ENCODE measurements around the gene TPPP2. TPM values are rescaled to one million over a fixed set of nuclear protein-coding genes. Genes with fewer than 3 reads are reported as not detected.
"Not testable (repeated sequence)": the region's sequence is repeated elsewhere in the genome, so short reads cannot be mapped to it uniquely, and the experiment has no call there.

The TPPP2 gene
- polyA plus RNA-seq, 1 donor: 0.16 TPM

- DNase-seq: no peak
Observed at GRCh38 chr14:21037156-21037555, 7.1 kb downstream of the TPPP2 start.

GRCh38 chr14:21038441-21039422, 8.7 kb downstream of the TPPP2 start:
- DNase-seq: peak; percentile 72 to 87
- Histone ChIP-seq H3K4me3 (ENCODE audit: low read length) (no peak overlapping the region), H3K27ac (ENCODE audit: low read length) (peak overlapping the region; percentile 48), H3K36me3 (ENCODE audit: control insufficient read depth, insufficient read depth, low read length) (no peaks in the 10 kb centered on the region), H3K27me3 (ENCODE audit: control insufficient read depth, insufficient read depth, low read length) (no peaks in the 10 kb centered on the region), H3K9me3 (ENCODE audit: control insufficient read depth, low read depth, low read length) (no peaks in the 10 kb centered on the region), H3K4me1 (ENCODE audit: control insufficient read depth, insufficient read depth, low read length) (peaks cover 37% of the 10 kb centered on the region)
- WGBS (ENCODE audit: insufficient coverage, low lambda C conversion rate): 13% methylated on average over 1 of the region's 10 CpGs

More at GRCh38 chr14:21037156-21037555, 7.1 kb downstream of the TPPP2 start:
- Histone ChIP-seq H3K27ac (ENCODE audit: low read length) (no peak overlapping the region), H3K4me1 (ENCODE audit: control insufficient read depth, insufficient read depth, low read length) (peaks cover 31% of the 10 kb centered on the region), H3K4me3 (ENCODE audit: low read length) (no peak overlapping the region), H3K36me3 (ENCODE audit: control insufficient read depth, insufficient read depth, low read length) (no peaks in the 10 kb centered on the region), H3K9me3 (ENCODE audit: control insufficient read depth, low read depth, low read length) (no peaks in the 10 kb centered on the region), H3K27me3 (ENCODE audit: control insufficient read depth, insufficient read depth, low read length) (no peaks in the 10 kb centered on the region)
- WGBS (ENCODE audit: insufficient coverage, low lambda C conversion rate): no CpG with 5 or more reads among the region's 3 CpGs

GRCh38 chr14:21039585-21040369, 9.8 kb downstream of the TPPP2 start:
- Histone ChIP-seq H3K27ac (ENCODE audit: low read length) (peak overlapping the region; percentile 48), H3K27me3 (ENCODE audit: control insufficient read depth, insufficient read depth, low read length) (no peaks in the 10 kb centered on the region), H3K36me3 (ENCODE audit: control insufficient read depth, insufficient read depth, low read length) (no peaks in the 10 kb centered on the region), H3K9me3 (ENCODE audit: control insufficient read depth, low read depth, low read length) (no peaks in the 10 kb centered on the region), H3K4me3 (ENCODE audit: low read length) (no peak overlapping the region), H3K4me1 (ENCODE audit: control insufficient read depth, insufficient read depth, low read length) (peaks cover 40% of the 10 kb centered on the region)
- 95% methylated on average over 3 of the region's 8 CpGs for WGBS (ENCODE audit: insufficient coverage, low lambda C conversion rate)
- DNase-seq: peak; percentile 50 to 75

GRCh38 chr14:21040370-21040925, 10.4 kb downstream of the TPPP2 start:
- Histone ChIP-seq H3K4me3 (ENCODE audit: low read length) (no peak overlapping the region), H3K9me3 (ENCODE audit: control insufficient read depth, low read depth, low read length) (no peaks in the 10 kb centered on the region), H3K27me3 (ENCODE audit: control insufficient read depth, insufficient read depth, low read length) (no peaks in the 10 kb centered on the region), H3K27ac (ENCODE audit: low read length) (no peak overlapping the region), H3K4me1 (ENCODE audit: control insufficient read depth, insufficient read depth, low read length) (peaks cover 40% of the 10 kb centered on the region), H3K36me3 (ENCODE audit: control insufficient read depth, insufficient read depth, low read length) (no peaks in the 10 kb centered on the region)
- no peak for DNase-seq
- 100% methylated on average over 3 of the region's 8 CpGs for WGBS (ENCODE audit: insufficient coverage, low lambda C conversion rate)

GRCh38 chr14:21040941-21041340, 10.9 kb downstream of the TPPP2 start:
- no CpG with 5 or more reads among the region's 3 CpGs for WGBS (ENCODE audit: insufficient coverage, low lambda C conversion rate)
- not testable (repeated sequence) for H3K27me3 ChIP-seq (ENCODE audit: control insufficient read depth, insufficient read depth, low read length); H3K27ac ChIP-seq (ENCODE audit: low read length); DNase-seq; H3K36me3 ChIP-seq (ENCODE audit: control insufficient read depth, insufficient read depth, low read length); H3K4me3 ChIP-seq (ENCODE audit: low read length); H3K9me3 ChIP-seq (ENCODE audit: control insufficient read depth, low read depth, low read length)
- H3K4me1 ChIP-seq (ENCODE audit: control insufficient read depth, insufficient read depth, low read length): peaks cover 40% of the 10 kb centered on the region

GRCh38 chr14:21041676-21042433, 11.8 kb downstream of the TPPP2 start, which contains the start of gene RNASE7:
TSS of gene RNASE7 (plus strand) at chr14:21042362. CDS start at chr14:21042993, 631 bp downstream.
- H3K27me3 ChIP-seq (ENCODE audit: control insufficient read depth, insufficient read depth, low read length): no peaks in the 10 kb centered on the region
- no peak within 1 kb of the TSS for H3K4me3 ChIP-seq (ENCODE audit: low read length)
- WGBS (ENCODE audit: insufficient coverage, low lambda C conversion rate): no CpG with 5 or more reads among the region's 11 CpGs
- no peak for DNase-seq
- no peaks in the 10 kb centered on the region for H3K9me3 ChIP-seq (ENCODE audit: control insufficient read depth, low read depth, low read length)
- no peak within 1 kb of the TSS for H3K27ac ChIP-seq (ENCODE audit: low read length)
- no peaks in the 10 kb centered on the region for H3K36me3 ChIP-seq (ENCODE audit: control insufficient read depth, insufficient read depth, low read length)
- peaks cover 40% of the 10 kb centered on the region for H3K4me1 ChIP-seq (ENCODE audit: control insufficient read depth, insufficient read depth, low read length)

- H3K27ac ChIP-seq (ENCODE audit: low read length): no peak overlapping the region
- no peaks in the 10 kb centered on the region for H3K36me3 ChIP-seq (ENCODE audit: control insufficient read depth, insufficient read depth, low read length)
- no CpG with 5 or more reads among the region's 8 CpGs for WGBS (ENCODE audit: insufficient coverage, low lambda C conversion rate)
- H3K9me3 ChIP-seq (ENCODE audit: control insufficient read depth, low read depth, low read length): no peaks in the 10 kb centered on the region
- no peak for DNase-seq
- H3K4me3 ChIP-seq (ENCODE audit: low read length): no peak overlapping the region
- H3K27me3 ChIP-seq (ENCODE audit: control insufficient read depth, insufficient read depth, low read length): no peaks in the 10 kb centered on the region
- H3K4me1 ChIP-seq (ENCODE audit: control insufficient read depth, insufficient read depth, low read length): peaks cover 30% of the 10 kb centered on the region
Observed at GRCh38 chr14:21042918-21043317, 12.9 kb downstream of the TPPP2 start.

GRCh38 chr14:21043387-21043973, 13.5 kb downstream of the TPPP2 start:
- Histone ChIP-seq H3K27me3 (ENCODE audit: control insufficient read depth, insufficient read depth, low read length) (no peaks in the 10 kb centered on the region), H3K36me3 (ENCODE audit: control insufficient read depth, insufficient read depth, low read length) (no peaks in the 10 kb centered on the region), H3K4me1 (ENCODE audit: control insufficient read depth, insufficient read depth, low read length) (peaks cover 24% of the 10 kb centered on the region), H3K9me3 (ENCODE audit: control insufficient read depth, low read depth, low read length) (no peaks in the 10 kb centered on the region), H3K27ac (ENCODE audit: low read length) (no peak overlapping the region), H3K4me3 (ENCODE audit: low read length) (no peak overlapping the region)
- WGBS (ENCODE audit: insufficient coverage, low lambda C conversion rate): 50% methylated on average over 2 of the region's 2 CpGs
- DNase-seq: no peak

GRCh38 chr14:21043974-21044618, 14.1 kb downstream of the TPPP2 start:
- Histone ChIP-seq H3K4me3 (ENCODE audit: low read length) (no peak overlapping the region), H3K4me1 (ENCODE audit: control insufficient read depth, insufficient read depth, low read length) (peaks cover 18% of the 10 kb centered on the region), H3K36me3 (ENCODE audit: control insufficient read depth, insufficient read depth, low read length) (no peaks in the 10 kb centered on the region), H3K9me3 (ENCODE audit: control insufficient read depth, low read depth, low read length) (no peaks in the 10 kb centered on the region), H3K27me3 (ENCODE audit: control insufficient read depth, insufficient read depth, low read length) (no peaks in the 10 kb centered on the region), H3K27ac (ENCODE audit: low read length) (peak overlapping the region; percentile 9)
- peak; percentile 72 to 80 for DNase-seq
- WGBS (ENCODE audit: insufficient coverage, low lambda C conversion rate): no CpG with 5 or more reads among the region's 6 CpGs

Data from large intestine (tissue), 3 donors.